ENCODE data around the gene VIM.

DNA sequence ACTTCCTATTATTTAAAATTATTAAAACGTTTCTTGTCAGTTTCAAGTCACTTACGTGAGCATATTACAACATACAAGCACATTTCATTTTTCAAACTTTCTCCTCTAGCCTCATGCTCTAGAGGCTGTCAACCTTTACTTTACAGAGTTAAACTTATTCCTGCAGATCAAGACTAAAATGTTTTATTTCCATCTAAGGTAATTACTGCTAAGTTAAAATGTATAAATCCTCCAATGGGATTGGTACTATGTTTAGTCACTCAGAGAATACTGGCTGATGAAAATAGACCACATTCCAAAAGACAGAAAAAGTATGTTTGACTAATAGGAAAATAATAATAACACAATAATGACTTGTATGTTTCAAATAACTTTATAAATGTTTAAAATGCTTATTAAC, 18.2 kb upstream of the VIM start:
- no peak for TF ChIP-seq EZH2 (IDR thresholded peaks at IDR 0.05)
- TF ChIP-seq POLR2AphosphoS5 (IDR thresholded peaks at IDR 0.05; ENCODE audit: borderline replicate concordance, low read depth, low read length) = no peak
- no peak for TF ChIP-seq FOXP2 (optimal IDR thresholded peaks at IDR 0.05; ENCODE audit: control extremely low read depth, extremely low read length, insufficient read depth)

All from SK-N-MC (cell line).